Sigmoid colon (tissue), 7 donors: ENCODE results near the gene USP31. TPM values are rescaled to one million over a fixed set of nuclear protein-coding genes. Genes with fewer than 3 reads are reported as not detected.
A peak's percentile ranks its signal among the peaks of the same experiment; 100 is the strongest.

ENCODE experiments used
- DNase-seq: peaks from one replicate; pipeline ENCODE4 v3.0.0-alpha.2; 2019
- H3K27ac ChIP-seq, 4 donors: fragments of 200-600 bp; sonication (generic); one replicate each; pipeline ENCODE4 v1.5.1; 2016 to 2019; ENCODE audit warnings: mild to moderate bottlenecking in 1 of 4
- H3K27me3 ChIP-seq, 3 donors: fragments of 200-600 bp; sonication (generic); one replicate each; pipeline ENCODE4 v1.5.1; 2019; ENCODE audit warnings: mild to moderate bottlenecking in 1 of 3
- H3K36me3 ChIP-seq, 4 donors: fragments of 200-600 bp; sonication (generic); one replicate each; pipeline ENCODE4 v1.5.1; 2016 to 2019
- H3K4me1 ChIP-seq, 4 donors: fragments of 200-600 bp; sonication (generic); one replicate each; pipeline ENCODE4 v1.5.1; 2017 to 2019
- H3K4me3 ChIP-seq, 4 donors: fragments of 200-600 bp; sonication (generic); one replicate each; pipeline ENCODE4 v1.5.1; 2017 to 2019; ENCODE audit warnings: mild to moderate bottlenecking in 2 of 4, moderate library complexity in 1 of 4
- H3K9me3 ChIP-seq, 4 donors: fragments of 200-600 bp in 3 of 4; sonication (generic) in 3 of 4; one replicate each; pipeline versions ENCODE4 v1.5.1 to v1.6.1; 2013 to 2019
- EP300 ChIP-seq, 4 donors: sonication (generic); formaldehyde crosslinking; IDR thresholded peaks; one replicate each; pipeline ENCODE4 v1.6.1; 2017; ENCODE audit warnings: antibody characterized with exemption in 4 of 4
- POLR2A ChIP-seq, 2 donors: fragments of 450-650 bp; IDR thresholded peaks; one replicate each; pipeline ENCODE4 v1.6.1; 2016; ENCODE audit warnings: antibody characterized with exemption in 2 of 2, mild to moderate bottlenecking in 2 of 2, moderate library complexity in 2 of 2
- POLR2AphosphoS5 ChIP-seq, 4 donors: sonication (generic); formaldehyde crosslinking; IDR thresholded peaks; one replicate each; pipeline ENCODE4 v1.6.1; 2017; ENCODE audit warnings: antibody characterized with exemption in 4 of 4
- WGBS, 2 donors: extraction: QIAGEN DNeasy Blood & Tissue Kit; methylation state at CpG; one replicate each; pipeline ENCODE4 v1.1.7; 2013; 5-methylcytosine and 5-hydroxymethylcytosine counted together
- intact Hi-C: fragments of 100-400 bp; cut with DNase I; formaldehyde crosslinking; loops from one replicate; pipeline ENCODE4 v1.15.1; 2023
- polyA plus RNA-seq, 3 donors: library from polyadenylated mRNA; stranded (reverse); fragments of 200-250 nt; gene quantifications; one replicate each; pipeline ENCODE4 v1.2.3, GENCODE V29; 2013
- total RNA-seq, 4 donors: library from RNA; depleted of rRNA; stranded (reverse); fragments of >200 nt; gene quantifications; one replicate each; pipeline ENCODE4 v1.1.0, GENCODE V29; 2016
- TF ChIP-seq, protein P1 (sequence below), 4 experiments: fragments of 450-650 bp in 3 of 4; fragments of 200-600 bp in 1 of 4; IDR thresholded peaks; one replicate each; pipeline ENCODE4 v1.5.1; 2016 to 2019; ENCODE audit warnings: antibody characterized with exemption in 4 of 4, mild to moderate bottlenecking in 3 of 4, moderate library complexity in 2 of 4
- donor health status: healthy with polysubstance abuse.
- donor health status: Bipolar disorder and iron deficiency.
- donor health status: healthy.

Gene USP31
- total and polyA plus RNA-seq, 7 donors = 0.60 to 21.0 (median 12.7) TPM

DNA sequence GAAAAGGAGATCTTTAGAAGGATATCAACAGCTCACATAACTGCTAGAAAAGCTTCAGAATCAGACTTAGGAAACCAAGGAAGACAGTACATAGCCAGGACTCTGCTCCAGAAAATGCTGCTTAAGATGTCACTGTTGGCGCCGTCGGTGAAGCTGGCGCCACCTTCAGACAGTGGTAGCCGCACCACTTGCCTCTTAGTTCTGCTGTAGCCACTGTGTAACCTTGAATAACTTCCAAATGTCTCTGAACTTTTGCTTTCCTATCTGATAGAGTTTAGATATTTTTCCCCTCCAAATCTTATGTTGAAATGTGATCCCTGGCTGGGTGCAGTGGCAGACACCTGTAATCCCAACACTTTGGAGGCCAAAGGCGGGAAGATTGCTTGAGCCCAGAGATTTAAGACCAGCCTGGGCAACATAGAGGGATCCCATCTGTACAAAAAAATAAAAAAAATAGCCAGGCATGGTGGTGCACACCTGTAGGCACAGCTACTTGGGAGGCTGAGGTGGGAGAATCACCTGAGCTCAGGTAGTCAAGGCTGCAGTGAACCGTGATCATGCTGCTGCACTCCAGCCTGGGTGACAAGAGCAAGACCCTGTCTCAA lies 6.3 kb upstream of the USP31 start:
- intact Hi-C loops = loop anchor here (5.0 kb wide), 1 partner anchor 73 kb away; no protein-coding TSS in a partner anchor
- WGBS, 2 donors = 30 to 35% methylated on average over 7 of the region's 7 CpGs
- no peak overlapping the region for H3K27ac ChIP-seq
- H3K9me3 ChIP-seq = no peaks in the 10 kb centered on the region
- H3K4me3 ChIP-seq = no peak overlapping the region
- H3K4me1 ChIP-seq = no peaks in the 10 kb centered on the region
- no peak for DNase-seq
- no peaks in the 10 kb centered on the region for H3K36me3 ChIP-seq
- no peak for TF ChIP-seq POLR2A (IDR thresholded peaks at IDR 0.05)
- TF ChIP-seq, protein P1, sequence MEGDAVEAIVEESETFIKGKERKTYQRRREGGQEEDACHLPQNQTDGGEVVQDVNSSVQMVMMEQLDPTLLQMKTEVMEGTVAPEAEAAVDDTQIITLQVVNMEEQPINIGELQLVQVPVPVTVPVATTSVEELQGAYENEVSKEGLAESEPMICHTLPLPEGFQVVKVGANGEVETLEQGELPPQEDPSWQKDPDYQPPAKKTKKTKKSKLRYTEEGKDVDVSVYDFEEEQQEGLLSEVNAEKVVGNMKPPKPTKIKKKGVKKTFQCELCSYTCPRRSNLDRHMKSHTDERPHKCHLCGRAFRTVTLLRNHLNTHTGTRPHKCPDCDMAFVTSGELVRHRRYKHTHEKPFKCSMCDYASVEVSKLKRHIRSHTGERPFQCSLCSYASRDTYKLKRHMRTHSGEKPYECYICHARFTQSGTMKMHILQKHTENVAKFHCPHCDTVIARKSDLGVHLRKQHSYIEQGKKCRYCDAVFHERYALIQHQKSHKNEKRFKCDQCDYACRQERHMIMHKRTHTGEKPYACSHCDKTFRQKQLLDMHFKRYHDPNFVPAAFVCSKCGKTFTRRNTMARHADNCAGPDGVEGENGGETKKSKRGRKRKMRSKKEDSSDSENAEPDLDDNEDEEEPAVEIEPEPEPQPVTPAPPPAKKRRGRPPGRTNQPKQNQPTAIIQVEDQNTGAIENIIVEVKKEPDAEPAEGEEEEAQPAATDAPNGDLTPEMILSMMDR (IDR thresholded peaks at IDR 0.05) = no peak
- TF ChIP-seq POLR2AphosphoS5 (IDR thresholded peaks at IDR 0.05) = no peak
- no peak for TF ChIP-seq EP300 (IDR thresholded peaks at IDR 0.05)
- H3K27me3 ChIP-seq = no peaks in the 10 kb centered on the region

DNA sequence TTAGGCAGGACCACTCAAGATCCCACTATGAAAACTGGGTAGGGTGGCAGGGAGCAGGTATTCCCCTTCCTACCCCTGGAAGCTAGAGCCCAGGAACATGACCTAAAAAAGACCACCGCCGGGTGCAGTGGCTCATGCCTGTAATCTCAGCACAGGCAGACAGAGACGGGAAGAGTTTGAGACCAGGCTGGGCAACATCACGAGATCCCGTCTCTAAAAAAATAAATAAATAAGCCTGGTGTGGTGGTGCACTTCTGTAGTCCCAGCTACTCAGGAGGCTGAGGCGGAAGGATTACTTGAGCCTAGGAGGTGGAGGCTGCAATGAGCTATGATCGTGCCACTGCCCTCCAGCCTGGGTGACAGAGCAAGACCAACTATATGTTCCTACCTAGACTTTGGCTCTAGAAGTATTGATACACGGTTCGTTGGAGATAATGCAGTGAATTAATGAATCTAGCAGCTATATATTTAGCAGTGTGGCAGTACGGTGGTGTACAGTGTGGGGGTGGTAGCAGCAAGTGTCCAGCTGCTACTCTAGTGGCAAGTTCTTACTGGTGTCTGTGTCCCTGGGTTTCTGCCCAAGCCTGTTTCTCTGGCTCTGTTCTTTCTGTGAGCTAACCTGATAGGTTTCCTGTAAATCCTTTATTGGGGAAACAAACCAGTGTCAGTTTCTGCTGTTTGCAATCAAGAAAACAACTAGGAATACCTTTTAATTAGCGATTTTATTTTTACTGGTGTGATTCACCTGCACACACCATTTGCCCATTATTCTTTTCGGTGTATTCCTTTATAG lies 3.3 kb upstream of the USP31 start:
- H3K4me3 ChIP-seq = no peak overlapping the region
- H3K4me1 ChIP-seq = peaks cover 0 to 17% (median 8%) of the 10 kb centered on the region in 4 donors
- DNase-seq = no peak
- intact Hi-C loops = no loop called here
- H3K27ac ChIP-seq = no peak overlapping the region
- 80 to 86% methylated on average over 12 of the region's 12 CpGs for WGBS, 2 donors
- no peaks in the 10 kb centered on the region for H3K36me3 ChIP-seq
- H3K27me3 ChIP-seq = no peaks in the 10 kb centered on the region
- TF ChIP-seq POLR2A (IDR thresholded peaks at IDR 0.05) = no peak
- no peak for TF ChIP-seq POLR2AphosphoS5 (IDR thresholded peaks at IDR 0.05)
- TF ChIP-seq, protein P1 (IDR thresholded peaks at IDR 0.05) = no peak
- no peak for TF ChIP-seq EP300 (IDR thresholded peaks at IDR 0.05)
- H3K9me3 ChIP-seq = no peaks in the 10 kb centered on the region

DNA sequence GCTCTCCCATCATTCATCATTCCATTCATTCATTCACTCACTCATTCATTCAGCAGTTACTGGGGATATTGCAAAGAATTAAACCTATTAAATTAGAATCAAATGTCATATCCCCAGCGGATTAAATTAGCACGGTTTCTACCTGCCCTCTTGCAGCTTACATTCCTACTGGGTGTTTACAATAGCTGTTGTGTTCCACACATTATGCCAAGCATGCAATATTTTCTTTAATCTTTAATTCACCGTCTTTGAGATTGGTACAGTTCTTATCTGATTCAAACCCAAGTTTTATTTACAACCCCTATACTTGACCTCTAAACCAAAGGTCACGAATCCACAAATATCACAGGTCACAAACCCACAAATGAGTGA lies 727 bp upstream of the USP31 start:
- Histone ChIP-seq H3K4me3 (peak overlapping the region; percentile 31 to 82 (median 81)), H3K27ac (peak overlapping the region; percentile 60 to 93 (median 69)), H3K36me3 (no peaks in the 10 kb centered on the region), H3K4me1 (peaks cover 0 to 43% (median 33%) of the 10 kb centered on the region in 4 donors), H3K9me3 (no peaks in the 10 kb centered on the region), H3K27me3 (no peaks in the 10 kb centered on the region)
- TF ChIP-seq POLR2A (IDR thresholded peaks at IDR 0.05) (no peak), EP300 (IDR thresholded peaks at IDR 0.05) (no peak), POLR2AphosphoS5 (IDR thresholded peaks at IDR 0.05) (no peak)
- TF ChIP-seq, protein P1 (IDR thresholded peaks at IDR 0.05) = no peak
- WGBS, 2 donors = 27 to 49% methylated on average over 4 of the region's 4 CpGs
- intact Hi-C loops = loop anchor here (2.0 kb wide), 2 partner anchors 21 to 79 kb away; no protein-coding TSS in a partner anchor
- DNase-seq = no peak

DNA sequence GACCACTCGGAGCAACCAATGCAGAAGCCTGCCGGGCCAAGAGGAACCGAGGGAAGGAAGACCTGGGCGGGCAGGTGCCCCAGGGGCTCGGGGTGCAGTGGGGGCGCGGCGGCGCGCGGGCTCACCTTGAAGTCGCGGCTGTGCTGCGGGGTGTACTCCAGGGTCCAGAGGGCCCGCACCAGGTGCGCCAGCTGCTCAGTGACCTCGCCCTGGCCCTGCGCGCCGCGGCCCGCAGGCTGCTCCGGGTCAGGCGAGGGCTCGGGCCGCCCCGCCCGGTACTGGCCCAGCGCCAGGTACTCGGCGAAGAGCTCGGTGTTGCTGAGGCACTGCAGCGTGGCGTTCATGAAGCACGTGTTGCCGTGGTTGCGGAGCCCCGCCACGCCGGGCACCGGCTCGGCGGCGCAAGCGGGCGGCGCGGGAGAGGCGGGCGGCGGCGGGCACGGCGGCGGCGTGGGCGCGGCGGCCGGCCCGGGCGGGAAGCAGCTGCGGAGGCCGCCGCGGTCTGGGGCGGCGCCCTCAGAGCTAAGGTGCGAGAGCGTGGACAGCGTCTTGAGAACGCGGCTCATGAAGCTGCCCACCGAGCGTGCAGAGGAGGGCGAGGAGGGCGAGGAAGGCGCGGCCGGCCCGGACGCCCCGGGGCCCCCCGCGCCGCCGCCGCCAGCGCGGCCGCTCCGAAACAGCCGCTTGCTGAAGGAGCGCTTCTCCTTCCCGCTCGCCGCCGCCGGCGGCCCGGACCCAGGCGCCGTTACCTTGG lies 562 bp downstream of the USP31 start:
- Histone ChIP-seq H3K9me3 (no peaks in the 10 kb centered on the region), H3K27me3 (no peaks in the 10 kb centered on the region), H3K4me1 (peaks cover 0 to 52% (median 39%) of the 10 kb centered on the region in 4 donors), H3K4me3 (peak overlapping the region; percentile 53 to 82 (median 81)), H3K27ac (peak overlapping the region; percentile 86 to 93 (median 90)), H3K36me3 (no peaks in the 10 kb centered on the region)
- DNase-seq = peak; percentile 88
- intact Hi-C loops = loop anchor here (2.0 kb wide), 2 partner anchors 20 to 78 kb away; no protein-coding TSS in a partner anchor
- peak in 2 of 4 donors; percentile 37 to 56 for TF ChIP-seq POLR2AphosphoS5 (IDR thresholded peaks at IDR 0.05)
- no peak for TF ChIP-seq POLR2A (IDR thresholded peaks at IDR 0.05)
- WGBS, 2 donors = 0 to 1% methylated on average over 103 of the region's 103 CpGs
